ENCODE results near the gene NCKAP5. TPM values are rescaled to one million over a fixed set of nuclear protein-coding genes. Genes with fewer than 3 reads are reported as not detected.

Gene NCKAP5
- total and polyA plus RNA-seq, 2 of the 13 experiments (the other 11 are each of a cell fraction or from before 2014, with no cell fraction given) = 0.01 TPM; not detected in 1

GRCh38 chr2:133235968-133236367, 332.3 kb downstream of the NCKAP5 start:
- Histone ChIP-seq H2AFZ (ENCODE audit: low read length) (no peak overlapping the region), H3K9ac (ENCODE audit: insufficient read depth, low read depth, low read length) (no peak overlapping the region), H3K79me2 (ENCODE audit: insufficient read depth, low read length) (no peaks in the 10 kb centered on the region), H3K4me1 (ENCODE audit: insufficient read depth, low read length) (no peaks in the 10 kb centered on the region), H3K4me2 (ENCODE audit: low read depth, low read length) (no peak overlapping the region), H3K27me3 (ENCODE audit: control insufficient read depth in 1 of 2, insufficient read depth in 2 of 2, low read length in 2 of 2) (no peaks in the 10 kb centered on the region), H3K4me3 (replicated peaks in 1 of 3; ENCODE audit: insufficient read depth in 1 of 3, low read depth in 2 of 3, low read length in 3 of 3) (no peak overlapping the region), H3K36me3 (replicated peaks in 1 of 2; ENCODE audit: control insufficient read depth in 1 of 2, insufficient read depth in 2 of 2, low read length in 2 of 2) (no peaks in the 10 kb centered on the region), H4K20me1 (ENCODE audit: insufficient read depth, low read length) (no peaks in the 10 kb centered on the region), H3K9me3 (ENCODE audit: low read length) (peaks cover 10% of the 10 kb centered on the region; the same call in 1 of the 2 replicates), H3K27ac (ENCODE audit: extremely low read length, insufficient read depth, low read length) (no peak overlapping the region)
- BruUV-seq (replicated peaks) = no TSS peak
- FAIRE-seq (no peak), ATAC-seq (no peak), DNase-seq (ENCODE audit: low spot score) (no peak)
- intact Hi-C loops (cut with micrococcal nuclease; ENCODE audit: unreplicated experiment) (no loop called here), in situ Hi-C loops (cut with HindIII; ENCODE audit: extremely low pct_ligation_motif_present, low pct_unique_long_range_greater_than_20kb) (no loop called here)
- ChIA-PET CTCF (ENCODE audit: low intra/inter-chr PET ratio, low total read pairs) (no interaction called here), POLR2A (no interaction called here)
- 0% methylated on average over 1 of the region's 1 CpG for WGBS (ENCODE audit: low lambda C conversion rate)
- TF ChIP-seq ZNF362 (CRISPR knock-in tag; IDR thresholded peaks at IDR 0.05; ENCODE audit: borderline replicate concordance) (no peak), TCF12 (IDR thresholded peaks at IDR 0.05) (no peak), TCF12 (CRISPR knock-in tag; IDR thresholded peaks at IDR 0.05) (no peak), ZNF225 (CRISPR knock-in tag; IDR thresholded peaks at IDR 0.05) (no peak), SPEN (CRISPR knock-in tag; IDR thresholded peaks at IDR 0.05; ENCODE audit: low read depth) (no peak), ZNF142 (CRISPR knock-in tag; IDR thresholded peaks at IDR 0.05) (no peak)

Data from HepG2 (cell line).